PC-3 (cell line): Measurements from ENCODE around the gene TSEN2.

Source experiments
- EZH2 ChIP-seq: fragments of 300-600 bp; sonication (generic); IDR thresholded peaks from one replicate; pipeline ENCODE4 v1.6.1; 2017; ENCODE audit warnings: antibody characterized with exemption, mild to moderate bottlenecking, low read length; ENCODE audit not compliant: unreplicated experiment
- EZH2phosphoT487 ChIP-seq: fragments of 300-600 bp; sonication (generic); IDR thresholded peaks from 2 replicates; pipeline ENCODE4 v1.6.1; 2018; ENCODE audit warnings: mild to moderate bottlenecking, antibody characterized with exemption, low read length, borderline replicate concordance
- TF ChIP-seq, protein P1 (sequence below): fragments of 300-600 bp; sonication (generic); conservative IDR thresholded peaks from 2 replicates; pipeline ENCODE4 v1.5.1; 2017; ENCODE audit warnings: antibody characterized with exemption, low read depth, mild to moderate bottlenecking, low read length

DNA sequence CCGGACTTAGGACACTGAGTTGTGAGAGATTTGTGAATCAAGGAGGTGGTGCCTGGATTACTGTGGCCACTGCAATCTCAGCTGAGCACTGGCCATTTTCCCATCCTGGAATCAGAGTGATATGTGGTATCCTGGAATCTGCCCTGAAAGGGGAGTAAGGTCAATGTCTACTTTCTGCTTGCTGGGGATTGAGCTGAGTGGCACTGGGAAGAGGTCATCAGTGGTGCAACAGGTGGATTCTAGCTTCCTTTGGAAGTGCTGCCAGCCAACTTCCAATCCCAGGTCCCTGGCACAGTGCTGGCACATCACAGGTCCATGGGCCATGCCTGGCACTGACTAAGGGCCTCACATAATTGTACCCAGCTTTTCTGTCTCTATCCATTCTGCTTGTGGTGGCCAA is 20.6 kb upstream of the TSEN2 start:
- TF ChIP-seq, protein P1, sequence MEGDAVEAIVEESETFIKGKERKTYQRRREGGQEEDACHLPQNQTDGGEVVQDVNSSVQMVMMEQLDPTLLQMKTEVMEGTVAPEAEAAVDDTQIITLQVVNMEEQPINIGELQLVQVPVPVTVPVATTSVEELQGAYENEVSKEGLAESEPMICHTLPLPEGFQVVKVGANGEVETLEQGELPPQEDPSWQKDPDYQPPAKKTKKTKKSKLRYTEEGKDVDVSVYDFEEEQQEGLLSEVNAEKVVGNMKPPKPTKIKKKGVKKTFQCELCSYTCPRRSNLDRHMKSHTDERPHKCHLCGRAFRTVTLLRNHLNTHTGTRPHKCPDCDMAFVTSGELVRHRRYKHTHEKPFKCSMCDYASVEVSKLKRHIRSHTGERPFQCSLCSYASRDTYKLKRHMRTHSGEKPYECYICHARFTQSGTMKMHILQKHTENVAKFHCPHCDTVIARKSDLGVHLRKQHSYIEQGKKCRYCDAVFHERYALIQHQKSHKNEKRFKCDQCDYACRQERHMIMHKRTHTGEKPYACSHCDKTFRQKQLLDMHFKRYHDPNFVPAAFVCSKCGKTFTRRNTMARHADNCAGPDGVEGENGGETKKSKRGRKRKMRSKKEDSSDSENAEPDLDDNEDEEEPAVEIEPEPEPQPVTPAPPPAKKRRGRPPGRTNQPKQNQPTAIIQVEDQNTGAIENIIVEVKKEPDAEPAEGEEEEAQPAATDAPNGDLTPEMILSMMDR: no peak
- TF ChIP-seq EZH2 (no peak), EZH2phosphoT487 (no peak)
